GM23338 (cell line): ENCODE results near the gene B4GALT2. TPM values are rescaled to one million over a fixed set of nuclear protein-coding genes. Genes with fewer than 3 reads are reported as not detected.

Source experiments
- ATAC-seq: fragments of 200-7000 bp; cut with Tn5 transposase; 3 replicates; pipeline ENCODE4 v1.9.1; 2020
- DNase-seq: peaks from one replicate; pipeline ENCODE4 v3.0.0-alpha.2; 2015; ENCODE audit warnings: low spot score
- H2AFZ ChIP-seq: fragments of 200-600 bp; sonication (generic); 2 replicates; pipeline ENCODE4 v1.8.0; 2016; ENCODE audit warnings: antibody characterized with exemption, mild to moderate bottlenecking, moderate library complexity
- H3F3A ChIP-seq: fragments of 200-600 bp; sonication (generic); replicated peaks from 2 replicates; pipeline ENCODE4 v1.8.0; 2017; ENCODE audit warnings: antibody characterized with exemption, mixed run types, low read depth
- H3K27ac ChIP-seq: fragments of 200-600 bp; sonication (generic); 2 replicates; pipeline ENCODE4 v1.6.1; 2016; ENCODE audit warnings: low read depth
- H3K27me3 ChIP-seq: fragments of 200-600 bp; sonication (generic); 2 replicates; pipeline ENCODE4 v1.8.0; 2016; ENCODE audit warnings: mild to moderate bottlenecking, mixed run types, moderate library complexity; ENCODE audit not compliant: insufficient read depth
- H3K36me3 ChIP-seq: fragments of 200-600 bp; sonication (generic); 2 replicates; pipeline ENCODE4 v1.8.0; 2016; ENCODE audit warnings: mild to moderate bottlenecking; ENCODE audit not compliant: insufficient read depth
- H3K4me1 ChIP-seq: fragments of 200-600 bp; sonication (generic); 2 replicates; pipeline ENCODE4 v1.8.0; 2016; ENCODE audit warnings: mild to moderate bottlenecking, moderate library complexity; ENCODE audit not compliant: insufficient read depth
- H3K4me2 ChIP-seq: fragments of 200-600 bp; sonication (generic); 2 replicates; pipeline ENCODE4 v1.7.1; 2017; ENCODE audit warnings: mixed run types
- H3K4me3 ChIP-seq: fragments of 200-600 bp; sonication (generic); 2 replicates; pipeline ENCODE4 v1.6.1; 2016; ENCODE audit warnings: mixed run types
- H3K79me2 ChIP-seq: fragments of 200-600 bp; sonication (generic); replicated peaks from 2 replicates; pipeline ENCODE4 v1.8.0; 2017; ENCODE audit warnings: mild to moderate bottlenecking; ENCODE audit not compliant: insufficient read depth
- H3K9me2 ChIP-seq: fragments of 200-600 bp; sonication (generic); 2 replicates; pipeline ENCODE4 v1.8.0; 2017; ENCODE audit not compliant: insufficient read depth
- H4K20me1 ChIP-seq: fragments of 200-600 bp; sonication (generic); replicated peaks from 2 replicates; pipeline ENCODE4 v1.8.0; 2017; ENCODE audit warnings: mild to moderate bottlenecking; ENCODE audit not compliant: insufficient read depth
- H3K27ac Mint-ChIP-seq: 2 replicates; pipeline ENCODE4 v1.8.0; 2020; ENCODE audit warnings: inconsistent platforms, mild to moderate bottlenecking, moderate library complexity, mixed read lengths
- H3K27me3 Mint-ChIP-seq: 3 replicates; pipeline ENCODE4 v1.8.0; 2022; ENCODE audit warnings: low read depth, mild to moderate bottlenecking, moderate library complexity, mixed read lengths, inconsistent platforms; ENCODE audit not compliant: insufficient read depth, poor library complexity
- H3K36me3 Mint-ChIP-seq: 3 replicates; pipeline ENCODE4 v1.8.0; 2021; ENCODE audit warnings: low read depth, mild to moderate bottlenecking, inconsistent platforms, moderate library complexity, mixed read lengths
- H3K4me1 Mint-ChIP-seq: 3 replicates; pipeline ENCODE4 v1.8.0; 2020; ENCODE audit warnings: mild to moderate bottlenecking, inconsistent platforms, mixed read lengths
- H3K4me3 Mint-ChIP-seq: 3 replicates; pipeline ENCODE4 v1.8.0; 2021; ENCODE audit warnings: moderate library complexity, mild to moderate bottlenecking, inconsistent platforms, mixed read lengths
- H3K9me3 Mint-ChIP-seq: 3 replicates; pipeline ENCODE4 v1.8.0; 2020; ENCODE audit warnings: moderate library complexity, mild to moderate bottlenecking, inconsistent platforms, mixed read lengths
- CREB1 ChIP-seq: fragments of 250-450 bp; sonication (Bioruptor Pico); IDR thresholded peaks from 2 replicates; pipeline ENCODE4 v1.5.0; 2020; ENCODE audit warnings: low read depth, mild to moderate bottlenecking, moderate library complexity
- CTCF ChIP-seq, 2 experiments: fragments of 200-600 bp in 1 of 2; sonication (generic) in 1 of 2; conservative IDR thresholded peaks; 2 replicates each; pipeline versions ENCODE4 v1.5.1 to v1.6.1; 2016 to 2017; ENCODE audit warnings: antibody characterized with exemption in 2 of 2, low read depth in 2 of 2, mild to moderate bottlenecking in 2 of 2, moderate library complexity in 1 of 2
- ETS1 ChIP-seq: IDR thresholded peaks from 2 replicates; pipeline ENCODE4 v1.6.1; 2016; ENCODE audit warnings: antibody characterized with exemption
- EZH2 ChIP-seq: fragments of 200-600 bp; sonication (generic); IDR thresholded peaks from one replicate; pipeline ENCODE4 v1.8.0; 2017; ENCODE audit warnings: antibody characterized with exemption, mild to moderate bottlenecking, low read depth; ENCODE audit not compliant: unreplicated experiment
- EZH2phosphoT487 ChIP-seq: fragments of 200-600 bp; sonication (generic); IDR thresholded peaks from one replicate; pipeline ENCODE4 v1.8.1; 2018; ENCODE audit warnings: antibody characterized with exemption; ENCODE audit not compliant: unreplicated experiment
- JUNB ChIP-seq: IDR thresholded peaks from one replicate; pipeline ENCODE4 v1.6.1; 2016; ENCODE audit warnings: antibody characterized with exemption; ENCODE audit not compliant: unreplicated experiment
- NANOG ChIP-seq: IDR thresholded peaks from 2 replicates; pipeline ENCODE4 v1.6.1; 2016; ENCODE audit warnings: antibody characterized with exemption, borderline replicate concordance
- POLR2AphosphoS5 ChIP-seq: IDR thresholded peaks from 2 replicates; pipeline ENCODE4 v1.6.1; 2016; ENCODE audit warnings: antibody characterized with exemption, low read depth
- REST ChIP-seq: IDR thresholded peaks from one replicate; pipeline ENCODE4 v1.6.1; 2018; ENCODE audit warnings: antibody characterized with exemption; ENCODE audit not compliant: unreplicated experiment
- STAT1 ChIP-seq: IDR thresholded peaks from one replicate; pipeline ENCODE4 v1.6.1; 2016; ENCODE audit warnings: antibody characterized with exemption; ENCODE audit not compliant: unreplicated experiment
- ZNF114 ChIP-seq: fragments of 250-450 bp; sonication (Bioruptor Pico); IDR thresholded peaks from 2 replicates; pipeline ENCODE4 v1.5.0; 2020; ENCODE audit warnings: mild to moderate bottlenecking, moderate library complexity
- ZNF331 ChIP-seq: fragments of 250-450 bp; sonication (Bioruptor Pico); IDR thresholded peaks from 2 replicates; pipeline ENCODE4 v1.5.0; 2020; ENCODE audit warnings: low read depth, mild to moderate bottlenecking, moderate library complexity
- ZNF462 ChIP-seq: fragments of 250-450 bp; sonication (Bioruptor Pico); IDR thresholded peaks from 2 replicates; pipeline ENCODE4 v1.5.0; 2020; ENCODE audit warnings: mild to moderate bottlenecking, moderate library complexity
- polyA plus RNA-seq: library from polyadenylated mRNA; unstranded; fragments of >200 nt; fragmentation: Nextera tagmentation; extraction: Ambion mirVana; gene quantifications from 2 replicates; pipeline ENCODE4 v1.2.1, GENCODE V29; 2016
- total RNA-seq: library from RNA; depleted of rRNA; stranded (reverse); fragments of >200 nt; shearing (Covaris generic); gene quantifications from 2 replicates; pipeline ENCODE4 v1.2.3, GENCODE V29; 2014

The B4GALT2 gene
- total and polyA plus RNA-seq, 2 experiments from 2014 or later, result 22.4 to 63.1 TPM

- H4K20me1 ChIP-seq, result peaks cover 22% of the 10 kb centered on the region
- Mint-ChIP-seq H3K4me3 (peak within 1 kb of the TSS; percentile 90), H3K27me3 (peaks cover 25% of the 10 kb centered on the region), H3K27ac (peak within 1 kb of the TSS; percentile 69), H3K36me3 (peaks cover 70% of the 10 kb centered on the region), H3K9me3 (no peaks in the 10 kb centered on the region), H3K4me1 (peaks cover 45% of the 10 kb centered on the region)
- peak within 1 kb of the TSS; percentile 98 for H3K4me2 ChIP-seq
- H3K4me1 ChIP-seq, result peaks cover 29% of the 10 kb centered on the region
- peak within 1 kb of the TSS; percentile 100 for H2AFZ ChIP-seq
- no peaks in the 10 kb centered on the region for H3K27me3 ChIP-seq
- H3K36me3 ChIP-seq, result 0 out of 2 replicates have a peak, but pooled peaks cover 7% of the 10 kb centered on the region
- H3K27ac ChIP-seq, result 0 out of 2 replicates have a peak within 1 kb of the TSS, but pooled peaks have one; percentile 59
- peaks cover 24% of the 10 kb centered on the region; the same call in 1 of the 2 replicates for H3F3A ChIP-seq
- peak within 1 kb of the TSS; percentile 96 for H3K4me3 ChIP-seq
- H3K79me2 ChIP-seq, result peaks cover 17% of the 10 kb centered on the region
- no peaks in the 10 kb centered on the region for H3K9me2 ChIP-seq
- peak; percentile 99 for DNase-seq
- no peak for TF ChIP-seq EZH2phosphoT487
- TF ChIP-seq STAT1, result no peak
- no peak for TF ChIP-seq JUNB
- no peak for TF ChIP-seq ZNF331
- TF ChIP-seq REST, result no peak
- TF ChIP-seq EZH2, result no peak
- TF ChIP-seq ZNF462 (CRISPR knock-in tag), result no peak
- TF ChIP-seq CTCF (conservative IDR thresholded peaks at IDR 0.05; ENCODE audit: low read depth in 2 of 2), result 0 out of 4 replicates have a peak, but pooled peaks of 1 of the 2 experiments have one; percentile 14
- no peak for TF ChIP-seq NANOG
- peak; percentile 92 for TF ChIP-seq POLR2AphosphoS5
- no peak for TF ChIP-seq ZNF114 (CRISPR knock-in tag)
- peak; percentile 93 for TF ChIP-seq ETS1
- peak; percentile 95 for TF ChIP-seq CREB1 (CRISPR knock-in tag)
- ATAC-seq, result peak; percentile 78
These were observed 4.4 kb upstream of the B4GALT2 start, which contains the start of gene ATP6V0B for GRCh38 chr1:43974443-43975248. TSS of gene ATP6V0B (plus strand) at chr1:43974960. CDS start at chr1:43975041, 81 bp downstream.
